DOHH2 (cell line): ENCODE data around the gene BPIFB2.
"Not testable (repeated sequence)": the region's sequence is repeated elsewhere in the genome, so short reads cannot be mapped to it uniquely, and the experiment has no call there.

Source experiments
- H3F3A ChIP-seq: fragments of 200-600 bp; sonication (generic), shearing (Covaris generic); 2 replicates; pipeline ENCODE4 v1.6.0; 2016; ENCODE audit warnings: antibody characterized with exemption, mild to moderate bottlenecking; ENCODE audit not compliant: control insufficient read depth, insufficient read depth
- H3K27ac ChIP-seq: fragments of 200-600 bp; sonication (generic); 2 replicates; pipeline ENCODE4 v1.5.1; 2014; ENCODE audit warnings: low read depth, mild to moderate bottlenecking, low read length, moderate library complexity
- H3K27me3 ChIP-seq: fragments of 200-600 bp; sonication (generic); 2 replicates; pipeline ENCODE4 v1.6.1; 2014; ENCODE audit warnings: mild to moderate bottlenecking, low read length, mixed read lengths; ENCODE audit not compliant: control insufficient read depth
- H3K36me3 ChIP-seq: fragments of 200-600 bp; sonication (generic); 2 replicates; pipeline ENCODE4 v1.6.1; 2014; ENCODE audit warnings: mild to moderate bottlenecking, low read length, moderate library complexity, mixed read lengths; ENCODE audit not compliant: control insufficient read depth
- H3K4me1 ChIP-seq: fragments of 200-600 bp; sonication (generic); 2 replicates; pipeline ENCODE4 v1.6.1; 2014; ENCODE audit warnings: mild to moderate bottlenecking, low read length, mixed read lengths; ENCODE audit not compliant: control insufficient read depth
- H3K4me2 ChIP-seq: fragments of 200-600 bp; sonication (generic); 2 replicates; pipeline ENCODE4 v1.6.0; 2014; ENCODE audit warnings: mild to moderate bottlenecking, low read length, moderate library complexity
- H3K4me3 ChIP-seq: fragments of 200-600 bp; sonication (generic); 2 replicates; pipeline ENCODE4 v1.5.1; 2014; ENCODE audit warnings: mild to moderate bottlenecking, low read length, mixed read lengths
- H3K79me2 ChIP-seq: fragments of 200-600 bp; sonication (generic); 2 replicates; pipeline ENCODE4 v1.6.1; 2014; ENCODE audit warnings: mild to moderate bottlenecking, low read length, mixed read lengths; ENCODE audit not compliant: control insufficient read depth
- H3K9me2 ChIP-seq: fragments of 200-600 bp; sonication (generic); replicated peaks from 2 replicates; pipeline ENCODE4 v1.6.1; 2014; ENCODE audit warnings: mild to moderate bottlenecking, low read length, mixed read lengths; ENCODE audit not compliant: control insufficient read depth
- H3K9me3 ChIP-seq: fragments of 200-600 bp; sonication (generic); 2 replicates; pipeline ENCODE4 v1.6.1; 2014; ENCODE audit warnings: antibody characterized with exemption, low read length, mixed read lengths; ENCODE audit not compliant: control insufficient read depth, insufficient read depth
- H4K20me1 ChIP-seq: fragments of 200-600 bp; sonication (generic); 2 replicates; pipeline ENCODE4 v1.6.0; 2014; ENCODE audit warnings: low read depth, mild to moderate bottlenecking, antibody characterized with exemption, low read length, moderate library complexity; ENCODE audit not compliant: control insufficient read depth, insufficient read depth
- CTCF ChIP-seq: fragments of 200-600 bp; sonication (generic); IDR thresholded peaks from one replicate; pipeline ENCODE4 v1.5.1; 2014; ENCODE audit warnings: antibody characterized with exemption, mild to moderate bottlenecking, low read depth, low read length; ENCODE audit not compliant: poor library complexity, severe bottlenecking
- EZH2phosphoT487 ChIP-seq: fragments of 200-600 bp; sonication (generic); IDR thresholded peaks from 2 replicates; pipeline ENCODE4 v1.6.1; 2017; ENCODE audit warnings: borderline replicate concordance, mild to moderate bottlenecking, antibody characterized with exemption, low read length, moderate library complexity, mixed read lengths

BPIFB2 gene

GRCh38 chr20:33042983-33043730, 35.7 kb downstream of the BPIFB2 start:
- TF ChIP-seq CTCF (no peak), EZH2phosphoT487 (no peak)
- H3K9me2 ChIP-seq = no peaks in the 10 kb centered on the region

GRCh38 chr20:33043731-33044181, 36.3 kb downstream of the BPIFB2 start:
- Histone ChIP-seq H3K4me1 (no peaks in the 10 kb centered on the region), H3K36me3 (no peaks in the 10 kb centered on the region), H3K4me3 (no peak overlapping the region), H3K9me3 (no peaks in the 10 kb centered on the region; the same call in 1 of the 2 replicates), H4K20me1 (no peaks in the 10 kb centered on the region), H3K27me3 (0 out of 2 replicates have a peak, but pooled peaks cover 2% of the 10 kb centered on the region), H3K4me2 (no peak overlapping the region), H3K79me2 (no peaks in the 10 kb centered on the region), H3F3A (no peaks in the 10 kb centered on the region), H3K27ac (no peak overlapping the region), H3K9me2 (no peaks in the 10 kb centered on the region)
- TF ChIP-seq CTCF (no peak), EZH2phosphoT487 (no peak)

More at GRCh38 chr20:33042983-33043730, 35.7 kb downstream of the BPIFB2 start:
- no peaks in the 10 kb centered on the region for H3K4me1 ChIP-seq
- H3K4me3 ChIP-seq = no peak overlapping the region
- no peak overlapping the region for H3K4me2 ChIP-seq
- H3F3A ChIP-seq = no peaks in the 10 kb centered on the region
- H3K79me2 ChIP-seq = no peaks in the 10 kb centered on the region
- H3K27me3 ChIP-seq = 0 out of 2 replicates have a peak, but pooled peaks cover 2% of the 10 kb centered on the region
- no peaks in the 10 kb centered on the region for H4K20me1 ChIP-seq
- no peaks in the 10 kb centered on the region for H3K36me3 ChIP-seq
- no peak overlapping the region for H3K27ac ChIP-seq
- H3K9me3 ChIP-seq = no peaks in the 10 kb centered on the region; the same call in 1 of the 2 replicates

GRCh38 chr20:33045129-33045721, 37.7 kb downstream of the BPIFB2 start:
- not testable (repeated sequence) for H4K20me1 ChIP-seq

GRCh38 chr20:33046412-33046811, 38.9 kb downstream of the BPIFB2 start:
- Histone ChIP-seq H3K4me2 (no peak overlapping the region), H3K27ac (no peak overlapping the region), H3K4me3 (no peak overlapping the region), H3K79me2 (no peaks in the 10 kb centered on the region), H3K9me3 (no peaks in the 10 kb centered on the region; the same call in 1 of the 2 replicates), H4K20me1 (no peaks in the 10 kb centered on the region), H3F3A (no peaks in the 10 kb centered on the region), H3K27me3 (no peaks in the 10 kb centered on the region), H3K36me3 (no peaks in the 10 kb centered on the region), H3K4me1 (no peaks in the 10 kb centered on the region), H3K9me2 (no peaks in the 10 kb centered on the region)
- TF ChIP-seq EZH2phosphoT487 (no peak), CTCF (no peak)

More at GRCh38 chr20:33045129-33045721, 37.7 kb downstream of the BPIFB2 start:
- not testable (repeated sequence) for H3K9me3 ChIP-seq, H3K27ac ChIP-seq, H3K27me3 ChIP-seq, H3K9me2 ChIP-seq, H3F3A ChIP-seq, H3K4me2 ChIP-seq, H3K79me2 ChIP-seq, H3K4me1 ChIP-seq, H3K4me3 ChIP-seq, H3K36me3 ChIP-seq
